Spleen (tissue), 7 donors: ENCODE data around the gene HSD17B2.

Experiments
- POLR2A ChIP-seq, 3 donors: fragments of 450-650 bp; IDR thresholded peaks; one replicate each; pipeline ENCODE4 v1.5.1; 2017; ENCODE audit warnings: antibody characterized with exemption in 3 of 3, mild to moderate bottlenecking in 1 of 3
- TF ChIP-seq, protein P1 (sequence below), 11 experiments: fragments of 200-600 bp in 7 of 11; fragments of 450-650 bp in 4 of 11; sonication (generic) in 4 of 11; IDR thresholded peaks in 8 of 11; conservative IDR thresholded peaks in 3 of 11; 1 replicate in 7 of 11; 2 replicates in 4 of 11; pipeline versions ENCODE4 v1.4.0 to v1.8.0; 2016 to 2021; ENCODE audit warnings: antibody characterized with exemption in 11 of 11, inconsistent platforms in 4 of 11, mild to moderate bottlenecking in 1 of 11
- donor health status: DM: no; HTN: no; CAD: no; lungs with moderate emphysema.
- donor health status: DM: no; HTN: no; CAD: no.
- donor health status: DM: no; HTN: no; CAD: no.

DNA sequence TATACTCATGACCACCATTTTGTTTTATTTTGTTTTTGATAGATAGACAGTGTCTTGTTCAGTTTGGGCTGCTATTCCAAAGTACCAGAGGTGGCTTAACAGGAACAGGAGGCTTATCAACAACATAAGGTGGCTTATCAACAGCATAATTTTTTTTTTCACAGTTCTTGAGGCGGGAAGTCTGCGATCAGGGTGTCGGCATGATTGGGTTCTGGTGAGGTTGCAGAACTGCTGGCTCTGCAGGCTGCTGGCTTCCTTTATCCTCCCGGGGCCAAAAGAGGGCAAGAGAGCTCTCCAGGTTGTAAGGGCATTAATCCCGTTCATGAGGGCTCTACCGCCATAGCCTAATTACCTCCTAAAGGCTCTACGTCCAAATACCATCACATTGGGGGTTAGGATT is 11.8 kb upstream of the HSD17B2 start:
- TF ChIP-seq POLR2A (IDR thresholded peaks at IDR 0.05): no peak
- TF ChIP-seq, protein P1, sequence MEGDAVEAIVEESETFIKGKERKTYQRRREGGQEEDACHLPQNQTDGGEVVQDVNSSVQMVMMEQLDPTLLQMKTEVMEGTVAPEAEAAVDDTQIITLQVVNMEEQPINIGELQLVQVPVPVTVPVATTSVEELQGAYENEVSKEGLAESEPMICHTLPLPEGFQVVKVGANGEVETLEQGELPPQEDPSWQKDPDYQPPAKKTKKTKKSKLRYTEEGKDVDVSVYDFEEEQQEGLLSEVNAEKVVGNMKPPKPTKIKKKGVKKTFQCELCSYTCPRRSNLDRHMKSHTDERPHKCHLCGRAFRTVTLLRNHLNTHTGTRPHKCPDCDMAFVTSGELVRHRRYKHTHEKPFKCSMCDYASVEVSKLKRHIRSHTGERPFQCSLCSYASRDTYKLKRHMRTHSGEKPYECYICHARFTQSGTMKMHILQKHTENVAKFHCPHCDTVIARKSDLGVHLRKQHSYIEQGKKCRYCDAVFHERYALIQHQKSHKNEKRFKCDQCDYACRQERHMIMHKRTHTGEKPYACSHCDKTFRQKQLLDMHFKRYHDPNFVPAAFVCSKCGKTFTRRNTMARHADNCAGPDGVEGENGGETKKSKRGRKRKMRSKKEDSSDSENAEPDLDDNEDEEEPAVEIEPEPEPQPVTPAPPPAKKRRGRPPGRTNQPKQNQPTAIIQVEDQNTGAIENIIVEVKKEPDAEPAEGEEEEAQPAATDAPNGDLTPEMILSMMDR (IDR thresholded peaks at IDR 0.05 in 8 of 11, conservative IDR thresholded peaks at IDR 0.05 in 3 of 11): no peak
